Measurements from ENCODE around the gene TP53RK.

The TP53RK gene

DNA sequence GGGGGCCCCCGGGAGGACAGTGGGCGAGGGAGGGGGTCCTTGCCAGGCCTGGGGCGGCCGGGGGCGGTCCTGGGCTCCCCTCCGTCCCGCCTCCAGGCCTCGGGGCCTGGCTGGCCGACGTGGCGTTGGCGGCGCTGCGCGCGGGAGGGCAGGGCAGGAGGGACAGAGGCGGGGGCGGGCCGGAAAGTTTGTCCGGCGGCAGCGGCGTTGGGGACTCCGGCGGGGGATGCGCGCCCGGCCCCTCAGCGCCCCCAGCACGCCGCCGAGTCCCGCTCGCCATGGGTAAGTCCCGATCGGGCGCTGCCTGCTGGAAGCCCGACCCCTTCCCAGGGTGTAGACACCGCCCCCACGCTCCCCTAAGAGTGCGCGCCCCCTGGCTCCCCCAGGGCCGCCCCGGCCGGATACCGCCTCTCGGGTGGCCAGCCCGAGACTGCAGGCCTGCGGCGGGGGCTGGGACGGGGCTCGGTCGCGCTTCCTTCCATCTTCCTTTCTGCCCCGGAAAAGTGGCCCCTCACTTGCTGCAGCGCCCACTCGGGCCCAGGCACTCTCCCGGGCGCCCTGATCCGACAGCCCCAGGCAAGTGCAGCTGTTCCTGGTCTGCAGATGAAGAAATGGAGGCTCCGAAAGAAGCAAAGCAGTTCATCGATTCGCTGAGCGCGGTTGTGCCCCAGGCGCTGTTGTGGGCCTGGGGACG lies 20.4 kb upstream of the TP53RK start, which contains the start of gene SLC2A10:
Gene SLC2A10, plus strand, starts transcription at position 191 of the 694 bp plus-strand sequence. Its CDS starts 88 bp downstream, at position 279.
- Histone ChIP-seq H2AFZ (ENCODE audit: low read length) (peak within 1 kb of the TSS; percentile 68), H3K9me3 (replicated peaks; ENCODE audit: insufficient read depth, low read length) (0 out of 2 replicates have a peak, but pooled peaks cover 3% of the 10 kb centered on the region), H3K9ac (ENCODE audit: low read length) (peak within 1 kb of the TSS; percentile 41; the same call in 1 of the 2 replicates), H3K36me3 (replicated peaks; ENCODE audit: insufficient read depth, low read length) (no peaks in the 10 kb centered on the region), H3K27ac (ENCODE audit: low read length) (no peak within 1 kb of the TSS), H4K20me1 (ENCODE audit: insufficient read depth, low read length) (no peaks in the 10 kb centered on the region), H3K9me2 (replicated peaks; ENCODE audit: insufficient read depth, low read length) (no peaks in the 10 kb centered on the region), H3K27me3 (replicated peaks; ENCODE audit: insufficient read depth, low read length) (no peaks in the 10 kb centered on the region; the same call in 1 of the 2 replicates), H3K4me2 (ENCODE audit: low read depth, low read length) (peak within 1 kb of the TSS; percentile 71), H3K4me3 (ENCODE audit: low read length) (peak within 1 kb of the TSS; percentile 65), H3K79me2 (ENCODE audit: low read length) (no peaks in the 10 kb centered on the region), H3F3A (ENCODE audit: insufficient read depth, low read length) (no peaks in the 10 kb centered on the region), H3K4me1 (ENCODE audit: low read length) (no peaks in the 10 kb centered on the region)
- DNase-seq = no peak
- TF ChIP-seq EZH2 (optimal IDR thresholded peaks at IDR 0.05; ENCODE audit: low read depth, low read length) (no peak), EZH2phosphoT487 (IDR thresholded peaks at IDR 0.05; ENCODE audit: low read length) (no peak)
- TF ChIP-seq, protein P1, sequence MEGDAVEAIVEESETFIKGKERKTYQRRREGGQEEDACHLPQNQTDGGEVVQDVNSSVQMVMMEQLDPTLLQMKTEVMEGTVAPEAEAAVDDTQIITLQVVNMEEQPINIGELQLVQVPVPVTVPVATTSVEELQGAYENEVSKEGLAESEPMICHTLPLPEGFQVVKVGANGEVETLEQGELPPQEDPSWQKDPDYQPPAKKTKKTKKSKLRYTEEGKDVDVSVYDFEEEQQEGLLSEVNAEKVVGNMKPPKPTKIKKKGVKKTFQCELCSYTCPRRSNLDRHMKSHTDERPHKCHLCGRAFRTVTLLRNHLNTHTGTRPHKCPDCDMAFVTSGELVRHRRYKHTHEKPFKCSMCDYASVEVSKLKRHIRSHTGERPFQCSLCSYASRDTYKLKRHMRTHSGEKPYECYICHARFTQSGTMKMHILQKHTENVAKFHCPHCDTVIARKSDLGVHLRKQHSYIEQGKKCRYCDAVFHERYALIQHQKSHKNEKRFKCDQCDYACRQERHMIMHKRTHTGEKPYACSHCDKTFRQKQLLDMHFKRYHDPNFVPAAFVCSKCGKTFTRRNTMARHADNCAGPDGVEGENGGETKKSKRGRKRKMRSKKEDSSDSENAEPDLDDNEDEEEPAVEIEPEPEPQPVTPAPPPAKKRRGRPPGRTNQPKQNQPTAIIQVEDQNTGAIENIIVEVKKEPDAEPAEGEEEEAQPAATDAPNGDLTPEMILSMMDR (IDR thresholded peaks at IDR 0.05; ENCODE audit: low read length) = no peak

DNA sequence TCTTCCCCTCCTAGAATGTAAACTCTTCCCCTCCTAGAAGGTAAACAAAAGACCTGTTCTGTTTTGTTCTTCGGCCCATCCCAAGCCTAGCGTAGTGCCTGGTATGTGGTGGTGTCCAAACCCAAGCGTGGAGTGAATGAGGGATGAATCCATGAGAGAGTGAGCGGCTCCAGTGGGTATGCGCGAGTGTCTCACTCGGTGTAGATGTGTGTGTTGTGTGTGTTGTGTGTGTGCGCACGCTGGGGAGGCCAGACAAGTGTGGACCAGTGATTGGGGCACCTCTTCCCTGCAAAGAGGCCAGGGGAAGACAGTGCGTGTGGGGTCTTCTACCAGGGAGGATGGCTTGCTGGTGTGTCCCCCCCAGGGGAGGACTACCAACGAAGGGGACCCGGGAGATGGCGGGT lies 19.8 kb upstream of the TP53RK start:
- H3K9ac ChIP-seq (ENCODE audit: low read length) = peak overlapping the region; percentile 41; the same call in 1 of the 2 replicates
- H3K4me3 ChIP-seq (ENCODE audit: low read length) = peak overlapping the region; percentile 65; the same call in 1 of the 2 replicates
- H3K4me1 ChIP-seq (ENCODE audit: low read length) = no peaks in the 10 kb centered on the region
- TF ChIP-seq, protein P1 (IDR thresholded peaks at IDR 0.05; ENCODE audit: low read length) = no peak
- TF ChIP-seq EZH2phosphoT487 (IDR thresholded peaks at IDR 0.05; ENCODE audit: low read length) (no peak), EZH2 (optimal IDR thresholded peaks at IDR 0.05; ENCODE audit: low read depth, low read length) (no peak)
- H3K27me3 ChIP-seq (replicated peaks; ENCODE audit: insufficient read depth, low read length) = no peaks in the 10 kb centered on the region; the same call in 1 of the 2 replicates
- H3K4me2 ChIP-seq (ENCODE audit: low read depth, low read length) = peak overlapping the region; percentile 71; the same call in 1 of the 2 replicates
- H3K9me2 ChIP-seq (replicated peaks; ENCODE audit: insufficient read depth, low read length) = no peaks in the 10 kb centered on the region
- peak overlapping the region; percentile 68; the same call in 1 of the 2 replicates for H2AFZ ChIP-seq (ENCODE audit: low read length)
- no peak overlapping the region for H3K27ac ChIP-seq (ENCODE audit: low read length)
- H3K9me3 ChIP-seq (replicated peaks; ENCODE audit: insufficient read depth, low read length) = 0 out of 2 replicates have a peak, but pooled peaks cover 3% of the 10 kb centered on the region
- H3K36me3 ChIP-seq (replicated peaks; ENCODE audit: insufficient read depth, low read length) = no peaks in the 10 kb centered on the region
- no peaks in the 10 kb centered on the region for H4K20me1 ChIP-seq (ENCODE audit: insufficient read depth, low read length)
- no peaks in the 10 kb centered on the region for H3F3A ChIP-seq (ENCODE audit: insufficient read depth, low read length)
- DNase-seq = no peak
- H3K79me2 ChIP-seq (ENCODE audit: low read length) = no peaks in the 10 kb centered on the region

DNA sequence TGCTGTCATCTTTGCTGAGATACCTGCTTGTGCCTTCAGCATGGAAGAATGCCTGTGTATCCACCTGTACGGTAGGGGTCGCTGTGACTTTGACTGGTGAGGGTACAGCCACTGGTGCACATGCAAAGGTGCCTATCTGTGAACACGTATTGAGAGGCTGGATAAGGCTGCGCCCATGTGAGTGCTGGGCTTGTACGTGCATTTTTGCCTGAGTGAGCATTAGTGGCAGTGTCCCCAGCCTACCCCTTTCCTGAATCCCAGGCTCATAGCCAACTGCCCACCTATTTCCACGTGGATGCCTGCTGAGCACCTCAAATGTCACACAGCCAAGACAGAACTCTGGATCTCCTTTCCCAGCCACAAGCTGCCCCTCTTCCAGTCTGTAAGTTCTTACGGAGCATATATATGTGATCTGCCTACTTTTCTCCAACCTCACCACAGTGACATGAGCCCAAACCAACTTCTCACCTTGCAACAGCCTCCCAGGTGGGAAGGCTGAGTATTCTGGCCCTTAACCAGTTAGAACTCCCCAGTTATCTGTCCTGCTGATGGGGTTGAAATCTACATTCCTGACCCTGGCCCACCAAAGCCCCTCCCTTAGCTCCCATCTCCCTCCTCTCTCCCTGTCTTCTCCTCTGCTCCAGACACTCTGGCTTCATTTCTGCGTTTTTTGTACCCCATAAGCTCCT lies 19.1 kb upstream of the TP53RK start:
- no peaks in the 10 kb centered on the region for H4K20me1 ChIP-seq (ENCODE audit: insufficient read depth, low read length)
- H3K27me3 ChIP-seq (replicated peaks; ENCODE audit: insufficient read depth, low read length) = no peaks in the 10 kb centered on the region; the same call in 1 of the 2 replicates
- no peaks in the 10 kb centered on the region for H3K36me3 ChIP-seq (replicated peaks; ENCODE audit: insufficient read depth, low read length)
- no peaks in the 10 kb centered on the region for H3K4me1 ChIP-seq (ENCODE audit: low read length)
- no peaks in the 10 kb centered on the region for H3K9me2 ChIP-seq (replicated peaks; ENCODE audit: insufficient read depth, low read length)
- H3K9ac ChIP-seq (ENCODE audit: low read length) = no peak overlapping the region
- no peak for DNase-seq
- H3K4me3 ChIP-seq (ENCODE audit: low read length) = no peak overlapping the region
- H3F3A ChIP-seq (ENCODE audit: insufficient read depth, low read length) = no peaks in the 10 kb centered on the region
- no peaks in the 10 kb centered on the region for H3K79me2 ChIP-seq (ENCODE audit: low read length)
- 0 out of 2 replicates have a peak, but pooled peaks cover 3% of the 10 kb centered on the region for H3K9me3 ChIP-seq (replicated peaks; ENCODE audit: insufficient read depth, low read length)
- no peak overlapping the region for H2AFZ ChIP-seq (ENCODE audit: low read length)
- no peak overlapping the region for H3K4me2 ChIP-seq (ENCODE audit: low read depth, low read length)
- H3K27ac ChIP-seq (ENCODE audit: low read length) = no peak overlapping the region
- TF ChIP-seq EZH2phosphoT487 (IDR thresholded peaks at IDR 0.05; ENCODE audit: low read length) = no peak
- no peak for TF ChIP-seq EZH2 (optimal IDR thresholded peaks at IDR 0.05; ENCODE audit: low read depth, low read length)
- TF ChIP-seq, protein P1 (IDR thresholded peaks at IDR 0.05; ENCODE audit: low read length) = no peak; the same call in 1 of the 2 replicates
